BLaER1 (cell line): ENCODE data around the gene DDX41.

Experiments used
- H3K27ac ChIP-seq: shearing (Covaris generic); formaldehyde crosslinking; 2 replicates; pipeline ENCODE4 v1.8.1; 2022
- H3K27me3 ChIP-seq: shearing (Covaris generic); formaldehyde crosslinking; 2 replicates; pipeline ENCODE4 v1.8.1; 2022
- H3K36me3 ChIP-seq: shearing (Covaris generic); formaldehyde crosslinking; 2 replicates; pipeline ENCODE4 v1.8.1; 2022
- H3K4me1 ChIP-seq: shearing (Covaris generic); formaldehyde crosslinking; 2 replicates; pipeline ENCODE4 v1.8.1; 2022
- H3K4me2 ChIP-seq: shearing (Covaris generic); formaldehyde crosslinking; 2 replicates; pipeline ENCODE4 v1.8.1; 2022
- H3K4me3 ChIP-seq: shearing (Covaris generic); formaldehyde crosslinking; 2 replicates; pipeline ENCODE4 v1.8.1; 2022
- H3K9ac ChIP-seq: shearing (Covaris generic); formaldehyde crosslinking; 2 replicates; pipeline ENCODE4 v1.8.1; 2022
- H3K9me3 ChIP-seq: shearing (Covaris generic); formaldehyde crosslinking; 2 replicates; pipeline ENCODE4 v1.8.1; 2022
- H4K20me1 ChIP-seq: shearing (Covaris generic); formaldehyde crosslinking; 2 replicates; pipeline ENCODE4 v1.8.1; 2022
- Cebpa-rat ChIP-seq: shearing (Covaris generic); IDR thresholded peaks from 2 replicates; pipeline ENCODE4 v1.8.1; 2022

The DDX41 gene

DNA sequence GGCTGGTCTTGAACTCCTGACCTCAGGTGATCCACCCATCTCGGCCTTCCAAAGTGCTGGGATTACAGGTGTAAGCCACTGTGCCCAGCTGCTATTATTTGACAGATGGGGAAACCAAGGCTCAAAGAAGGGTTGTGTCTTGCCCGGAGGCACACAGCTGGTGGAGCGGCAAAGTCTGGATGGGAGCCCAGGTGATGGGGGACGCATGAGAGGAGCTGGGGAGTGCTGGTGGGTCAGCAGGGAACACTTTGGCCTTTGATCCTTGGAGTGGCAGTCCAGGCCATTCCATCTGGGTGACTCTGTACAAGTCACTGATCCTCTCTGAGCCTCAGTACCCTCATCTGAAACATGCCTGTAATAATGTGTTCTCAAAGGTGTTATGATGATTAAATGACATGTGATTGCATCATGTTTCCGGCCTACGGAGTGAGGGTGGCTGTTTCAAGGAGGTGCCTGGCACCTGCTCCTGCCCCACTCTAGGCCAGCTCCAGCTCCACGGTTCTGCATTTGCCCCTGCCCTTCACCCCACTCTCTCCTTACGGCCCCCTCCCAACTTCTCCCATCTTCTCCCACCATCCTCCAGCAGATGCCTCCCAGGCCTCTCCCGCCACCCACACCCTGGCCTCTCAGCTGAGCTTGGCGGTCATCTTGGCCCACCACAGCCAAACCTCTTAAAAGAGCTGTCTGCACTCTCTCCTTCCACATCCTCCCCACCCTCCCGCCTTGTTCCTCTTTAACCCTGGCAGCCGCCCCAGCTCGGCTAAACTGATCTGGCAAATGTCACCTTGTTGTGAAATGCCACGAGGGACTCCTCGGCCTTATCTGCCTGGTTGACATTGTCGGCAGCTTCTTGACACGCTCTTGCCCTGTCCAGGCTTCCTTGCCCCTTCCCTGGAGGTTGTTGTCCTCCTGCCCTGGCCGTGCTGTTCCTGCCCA lies 37.8 kb downstream of the DDX41 start:
- Histone ChIP-seq H3K4me3 (no peak overlapping the region), H4K20me1 (0 out of 2 replicates have a peak, but pooled peaks cover 10% of the 10 kb centered on the region), H3K27ac (peak overlapping the region; percentile 80), H3K27me3 (no peaks in the 10 kb centered on the region), H3K4me2 (peak overlapping the region; percentile 77), H3K9me3 (no peaks in the 10 kb centered on the region), H3K36me3 (peaks cover 29% of the 10 kb centered on the region), H3K4me1 (peaks cover 60% of the 10 kb centered on the region), H3K9ac (peak overlapping the region; percentile 61)
- peak; percentile 56; the same call in 1 of the 2 replicates for TF ChIP-seq Cebpa-rat

DNA sequence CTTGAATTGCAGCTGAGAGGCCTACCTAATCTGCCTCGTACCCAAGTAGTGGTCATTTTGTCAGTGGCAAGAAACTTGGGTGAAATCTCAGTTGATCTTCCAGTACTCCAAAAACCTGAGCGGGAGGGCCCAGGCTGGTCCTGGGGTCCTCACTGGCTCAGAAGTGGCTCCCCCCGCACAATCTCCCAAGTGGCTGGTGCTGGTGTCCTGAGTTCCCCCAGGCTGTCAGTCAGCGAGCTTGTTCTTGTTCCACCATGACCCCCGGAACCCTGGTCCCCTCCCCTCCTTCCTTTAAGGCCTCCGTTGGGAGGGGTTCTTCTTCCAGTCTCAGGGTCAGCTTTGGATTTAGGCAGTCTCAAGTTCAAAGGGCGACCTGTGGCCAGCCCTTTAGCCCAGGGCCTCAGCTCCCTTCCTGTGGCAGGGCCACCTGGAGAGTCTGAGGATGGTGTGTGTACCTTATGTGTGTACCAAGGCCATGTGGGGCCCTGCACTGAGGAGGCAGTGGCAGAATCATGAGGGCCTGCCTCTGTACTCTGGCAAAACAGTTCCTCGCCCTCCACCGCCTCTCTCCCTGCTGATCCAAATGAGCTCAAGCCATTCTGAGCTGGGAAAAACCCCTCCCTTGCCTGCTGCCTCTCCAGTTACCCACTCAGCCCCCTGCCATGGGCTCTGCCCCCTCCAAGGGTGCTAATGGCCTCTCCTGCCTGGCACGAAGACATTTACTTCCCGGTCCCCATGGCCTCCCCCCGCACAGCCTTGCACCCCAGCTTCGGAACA lies 38.9 kb downstream of the DDX41 start:
- peaks cover 62% of the 10 kb centered on the region for H3K4me1 ChIP-seq
- peaks cover 18% of the 10 kb centered on the region for H3K36me3 ChIP-seq
- H3K27me3 ChIP-seq: no peaks in the 10 kb centered on the region
- H3K4me3 ChIP-seq: no peak overlapping the region
- peak overlapping the region; percentile 55 for H3K9ac ChIP-seq
- no peaks in the 10 kb centered on the region for H3K9me3 ChIP-seq
- 0 out of 2 replicates have a peak, but pooled peaks cover 10% of the 10 kb centered on the region for H4K20me1 ChIP-seq
- H3K27ac ChIP-seq: peak overlapping the region; percentile 80
- H3K4me2 ChIP-seq: peak overlapping the region; percentile 77
- no peak for TF ChIP-seq Cebpa-rat

DNA sequence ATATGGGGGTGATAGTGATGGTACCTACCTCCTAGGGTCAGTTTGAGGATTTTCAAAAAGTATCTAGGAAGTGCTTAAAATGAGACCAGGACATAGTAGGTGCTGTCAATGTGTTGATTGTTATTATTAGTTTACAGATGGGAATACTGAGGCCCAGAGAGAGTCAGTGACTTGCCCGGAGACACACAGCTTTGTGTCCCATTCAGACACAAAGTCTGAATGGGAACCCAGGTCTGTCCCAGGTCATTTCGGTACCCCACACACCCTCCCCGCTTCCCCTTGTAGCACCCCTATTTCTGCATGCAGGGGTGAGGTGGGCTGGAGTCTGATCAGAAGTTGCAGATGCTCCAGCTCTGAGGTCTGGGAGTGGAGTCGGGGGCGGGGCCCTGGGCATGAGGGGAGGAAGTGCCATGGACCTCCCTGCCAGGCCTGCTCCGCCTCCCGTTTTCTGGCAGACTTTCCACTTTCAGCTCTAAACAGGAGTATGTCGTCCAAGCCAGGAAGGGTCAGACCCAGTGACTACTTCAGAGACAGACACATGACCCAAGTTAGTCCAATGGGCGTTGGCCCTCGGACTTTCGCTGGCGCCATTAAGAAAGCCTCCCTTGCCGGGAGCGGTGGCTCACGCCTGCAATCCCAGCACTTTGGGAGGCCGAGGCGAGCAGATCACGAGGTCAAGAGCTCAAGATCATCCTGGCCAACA lies 40.1 kb downstream of the DDX41 start:
- no peak overlapping the region for H3K27ac ChIP-seq
- no peaks in the 10 kb centered on the region for H3K9me3 ChIP-seq
- peaks cover 20% of the 10 kb centered on the region for H4K20me1 ChIP-seq
- H3K4me2 ChIP-seq: no peak overlapping the region
- peaks cover 69% of the 10 kb centered on the region for H3K4me1 ChIP-seq
- H3K36me3 ChIP-seq: peaks cover 13% of the 10 kb centered on the region
- no peak for TF ChIP-seq Cebpa-rat
- no peak overlapping the region for H3K9ac ChIP-seq
- no peaks in the 10 kb centered on the region for H3K27me3 ChIP-seq
- no peak overlapping the region for H3K4me3 ChIP-seq

DNA sequence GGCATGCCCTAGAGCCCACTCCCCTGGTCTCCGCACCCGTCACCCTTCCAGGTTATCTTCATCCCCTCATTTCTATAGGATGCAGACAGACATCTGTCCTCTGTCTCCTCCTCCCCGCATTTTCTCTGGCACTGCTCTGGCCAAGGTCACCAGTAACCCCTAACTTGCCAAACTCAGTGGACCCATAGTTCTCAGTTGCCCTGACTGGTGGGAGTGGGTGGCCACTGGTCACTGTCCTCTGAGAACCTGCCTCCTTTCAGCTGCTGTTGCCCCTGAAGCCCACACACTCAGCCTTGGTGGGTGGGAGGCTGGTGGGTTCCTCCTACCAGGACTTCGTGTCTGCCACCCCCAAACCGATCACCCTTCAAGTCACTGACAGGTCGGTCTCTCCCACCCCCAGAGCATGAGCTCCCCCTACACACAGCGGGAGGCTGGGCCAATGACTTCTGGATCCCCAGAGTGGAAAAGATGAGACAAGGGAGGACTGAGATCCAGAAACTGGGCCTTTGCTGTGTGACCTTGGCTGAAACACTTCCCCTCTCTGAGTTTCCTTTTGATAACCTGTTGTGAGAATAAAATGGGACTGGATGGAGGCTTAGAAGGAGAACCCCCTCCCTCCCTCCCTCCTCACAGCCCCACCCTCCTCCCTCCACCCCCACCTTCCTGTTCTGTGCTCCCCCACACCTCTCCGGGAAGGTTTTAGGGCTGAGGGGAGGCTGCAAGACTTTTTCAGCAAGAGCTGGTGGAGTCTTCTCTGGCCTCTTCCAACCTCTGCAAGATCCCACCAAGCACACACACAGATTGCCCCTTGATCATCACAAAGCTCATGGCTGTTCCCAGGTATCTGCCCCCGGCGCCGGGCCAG lies 41.0 kb downstream of the DDX41 start:
- Histone ChIP-seq H3K4me2 (peak overlapping the region; percentile 90), H3K27me3 (no peaks in the 10 kb centered on the region), H3K4me3 (no peak overlapping the region), H3K9me3 (no peaks in the 10 kb centered on the region), H3K4me1 (peaks cover 78% of the 10 kb centered on the region), H4K20me1 (peaks cover 29% of the 10 kb centered on the region), H3K9ac (no peak overlapping the region), H3K27ac (no peak overlapping the region), H3K36me3 (peaks cover 16% of the 10 kb centered on the region)
- no peak for TF ChIP-seq Cebpa-rat

DNA sequence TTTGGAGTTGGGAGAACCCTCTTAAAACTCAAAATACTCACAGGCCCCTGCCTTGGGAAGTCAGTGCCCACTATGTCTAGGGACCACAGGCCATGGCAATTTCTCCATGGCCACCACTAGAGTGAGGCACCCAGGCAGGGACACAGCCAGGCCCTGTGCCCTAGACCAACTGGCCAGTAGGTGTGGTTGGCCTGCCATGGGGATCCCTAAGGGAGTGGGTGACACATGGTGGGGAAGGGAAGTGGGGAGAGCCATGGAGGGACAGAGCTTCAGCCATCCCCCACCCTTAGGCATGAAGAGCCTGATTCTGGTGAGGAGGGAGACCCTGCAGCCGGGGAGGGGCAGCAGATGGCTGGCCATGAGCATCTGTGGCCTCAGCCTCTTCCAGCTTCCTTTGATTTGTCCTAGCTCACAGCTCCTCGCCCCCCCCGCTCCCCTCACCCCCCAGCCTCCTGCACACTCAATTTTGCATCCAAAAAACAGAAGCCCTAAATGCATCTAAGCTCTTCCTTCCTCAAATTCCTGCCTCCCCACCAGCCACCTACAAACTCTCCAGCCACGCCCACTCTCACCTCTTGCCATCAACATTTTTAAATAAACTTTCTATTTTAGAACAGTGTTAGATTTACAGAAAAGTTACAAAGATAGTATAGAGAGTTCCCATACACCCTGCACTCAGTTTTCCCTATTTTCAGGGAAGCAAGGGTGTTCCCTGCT lies 41.8 kb downstream of the DDX41 start:
- Histone ChIP-seq H3K9me3 (no peaks in the 10 kb centered on the region), H3K27ac (0 out of 2 replicates have a peak overlapping the region, but pooled peaks have one; percentile 49), H3K4me3 (no peak overlapping the region), H3K27me3 (no peaks in the 10 kb centered on the region), H3K36me3 (peaks cover 24% of the 10 kb centered on the region), H3K9ac (no peak overlapping the region), H4K20me1 (peaks cover 34% of the 10 kb centered on the region), H3K4me2 (peak overlapping the region; percentile 90), H3K4me1 (peaks cover 79% of the 10 kb centered on the region)
- no peak for TF ChIP-seq Cebpa-rat

DNA sequence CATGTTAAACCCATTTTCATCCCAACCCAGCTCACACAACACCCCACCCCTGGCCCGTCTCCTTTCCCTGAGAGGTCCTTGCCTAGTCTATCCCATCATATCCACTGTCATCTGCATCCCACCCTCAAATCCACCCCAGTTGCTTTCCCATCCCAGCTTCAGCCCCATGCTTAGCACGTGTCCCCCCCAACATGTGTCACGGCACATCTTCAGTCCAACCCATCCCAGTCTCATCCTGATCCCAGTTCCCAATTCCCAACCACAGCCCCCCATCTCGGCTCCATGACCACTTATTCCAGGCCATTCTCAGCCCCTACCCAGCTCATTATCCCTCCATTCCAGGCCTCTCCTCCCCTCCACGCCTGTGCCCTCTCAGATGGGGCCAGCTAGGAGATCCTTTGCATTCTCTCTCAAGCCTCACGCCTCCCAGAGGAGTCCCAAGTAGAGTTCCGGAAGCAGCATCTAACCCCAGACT lies 42.7 kb downstream of the DDX41 start:
- TF ChIP-seq Cebpa-rat: no peak
- Histone ChIP-seq H3K9ac (0 out of 2 replicates have a peak overlapping the region, but pooled peaks have one; percentile 35), H3K27me3 (no peaks in the 10 kb centered on the region), H3K4me2 (peak overlapping the region; percentile 90), H4K20me1 (peaks cover 36% of the 10 kb centered on the region), H3K9me3 (no peaks in the 10 kb centered on the region), H3K36me3 (peaks cover 33% of the 10 kb centered on the region), H3K4me1 (peaks cover 79% of the 10 kb centered on the region), H3K27ac (peak overlapping the region; percentile 49), H3K4me3 (peak overlapping the region; percentile 44)

DNA sequence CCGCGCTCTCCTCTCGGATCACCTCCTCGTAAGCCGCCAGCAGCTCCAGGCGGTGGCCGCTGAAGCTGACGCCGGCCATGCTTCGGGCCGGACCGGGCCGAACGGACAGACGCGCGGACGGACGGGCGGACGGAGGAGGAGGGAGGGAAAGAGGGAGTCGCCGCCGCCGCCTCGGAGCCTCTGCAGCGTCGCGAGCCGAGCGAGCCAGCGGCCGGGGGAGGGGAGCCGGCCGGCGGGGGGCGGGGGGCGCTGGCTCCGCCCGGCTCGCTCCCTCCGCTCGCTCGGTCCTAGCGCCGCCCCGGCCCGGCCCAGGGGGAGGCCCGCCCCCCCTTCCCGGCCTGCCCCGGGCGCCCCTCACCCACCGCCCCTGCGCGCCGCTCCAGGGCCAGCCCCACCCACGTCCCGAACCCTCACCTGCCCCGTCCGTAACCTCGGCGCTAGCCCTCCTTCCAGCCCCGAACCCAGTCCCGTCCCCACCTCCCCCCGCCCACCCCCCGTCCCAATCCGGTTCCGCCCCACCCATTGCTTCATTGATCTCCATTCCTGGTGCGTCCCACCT lies 43.2 kb downstream of the DDX41 start, which contains the start of gene DBN1:
Gene DBN1 (minus strand): TSS at position 192 of the 559 bp plus-strand sequence. CDS start 113 bp downstream, at position 79.
- H4K20me1 ChIP-seq: peaks cover 42% of the 10 kb centered on the region
- no peak for TF ChIP-seq Cebpa-rat
- peaks cover 77% of the 10 kb centered on the region for H3K4me1 ChIP-seq
- H3K27ac ChIP-seq: peak within 1 kb of the TSS; percentile 99
- H3K9me3 ChIP-seq: no peaks in the 10 kb centered on the region
- peaks cover 39% of the 10 kb centered on the region for H3K36me3 ChIP-seq
- H3K9ac ChIP-seq: peak within 1 kb of the TSS; percentile 99
- no peaks in the 10 kb centered on the region for H3K27me3 ChIP-seq
- peak within 1 kb of the TSS; percentile 99 for H3K4me2 ChIP-seq
- H3K4me3 ChIP-seq: peak within 1 kb of the TSS; percentile 95
